Neutrophil (primary cell): ENCODE data around the gene SRSF7.
A peak's percentile ranks its signal among the peaks of the same experiment; 100 is the strongest.

Source experiments
- H3K27ac ChIP-seq: fragments of 200-600 bp; sonication (generic); 2 replicates; pipeline ENCODE4 v1.5.1; 2016; ENCODE audit warnings: mild to moderate bottlenecking, moderate library complexity
- H3K27me3 ChIP-seq: fragments of 200-600 bp; sonication (generic); 2 replicates; pipeline ENCODE4 v1.6.0; 2016; ENCODE audit warnings: mild to moderate bottlenecking
- H3K36me3 ChIP-seq: fragments of 200-600 bp; sonication (generic); 2 replicates; pipeline ENCODE4 v1.5.1; 2017
- H3K4me1 ChIP-seq, 2 experiments: fragments of 200-600 bp in 1 of 2; sonication (generic) in 1 of 2; 1 replicate in 1 of 2; 2 replicates in 1 of 2; pipeline versions ENCODE4 v1.5.1 to v1.6.1; 2013 to 2016; ENCODE audit warnings: low read depth in 1 of 2, low read length in 1 of 2, mild to moderate bottlenecking in 1 of 2, moderate library complexity in 1 of 2; ENCODE audit not compliant: control insufficient read depth in 1 of 2, insufficient read depth in 1 of 2
- H3K4me3 ChIP-seq, 2 experiments: fragments of 200-600 bp in 1 of 2; sonication (generic) in 1 of 2; 1 replicate in 1 of 2; 2 replicates in 1 of 2; pipeline ENCODE4 v1.5.1; 2013 to 2016; ENCODE audit warnings: low read depth in 1 of 2, low read length in 1 of 2, mild to moderate bottlenecking in 1 of 2, moderate library complexity in 1 of 2
- H3K9me3 ChIP-seq: fragments of 200-600 bp; sonication (generic); 2 replicates; pipeline ENCODE4 v1.5.1; 2016
- CTCF ChIP-seq: fragments of 200-600 bp; sonication (generic); IDR thresholded peaks from 2 replicates; pipeline ENCODE4 v1.5.1; 2016; ENCODE audit warnings: antibody characterized with exemption

SRSF7 gene

GRCh38 chr2:38728694-38729093, 22.5 kb downstream of the SRSF7 start:
- TF ChIP-seq CTCF = no peak
- H3K9me3 ChIP-seq = no peaks in the 10 kb centered on the region

GRCh38 chr2:38727661-38728060, 23.5 kb downstream of the SRSF7 start:
- Histone ChIP-seq H3K36me3 (peaks cover 26% of the 10 kb centered on the region), H3K9me3 (no peaks in the 10 kb centered on the region), H3K27me3 (no peaks in the 10 kb centered on the region), H3K4me1 (no peaks in the 10 kb centered on the region), H3K27ac (no peak overlapping the region), H3K4me3 (no peak overlapping the region)
- TF ChIP-seq CTCF = no peak

More at GRCh38 chr2:38728694-38729093, 22.5 kb downstream of the SRSF7 start:
- Histone ChIP-seq H3K4me1 (no peaks in the 10 kb centered on the region), H3K4me3 (no peak overlapping the region), H3K27me3 (no peaks in the 10 kb centered on the region), H3K27ac (no peak overlapping the region), H3K36me3 (peaks cover 33% of the 10 kb centered on the region)

DNA sequence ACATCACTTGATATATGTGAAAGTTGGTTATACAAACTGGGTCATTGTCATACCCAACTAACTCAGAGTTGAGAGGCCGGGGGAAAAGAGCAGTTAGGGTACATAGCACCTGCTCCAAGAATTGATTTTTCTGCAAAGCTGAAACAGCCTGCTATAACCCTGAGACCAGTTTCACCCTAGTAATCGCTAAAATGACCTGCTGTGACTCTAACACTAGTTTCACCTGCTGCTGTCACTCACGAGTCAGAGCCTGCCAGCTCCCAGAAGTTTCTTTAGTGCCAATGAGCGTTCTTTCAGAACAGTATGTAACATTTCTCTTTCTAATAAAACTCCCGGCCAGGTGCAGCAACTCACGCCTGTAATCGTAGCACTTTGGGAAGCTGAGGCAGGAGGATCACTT, 28.0 kb downstream of the SRSF7 start:
- no peak for TF ChIP-seq CTCF
- Histone ChIP-seq H3K9me3 (no peaks in the 10 kb centered on the region), H3K36me3 (no peaks in the 10 kb centered on the region), H3K4me1 (peaks cover 5 to 9% of the 10 kb centered on the region in 2 experiments), H3K27ac (no peak overlapping the region), H3K27me3 (no peaks in the 10 kb centered on the region), H3K4me3 (no peak overlapping the region)

DNA sequence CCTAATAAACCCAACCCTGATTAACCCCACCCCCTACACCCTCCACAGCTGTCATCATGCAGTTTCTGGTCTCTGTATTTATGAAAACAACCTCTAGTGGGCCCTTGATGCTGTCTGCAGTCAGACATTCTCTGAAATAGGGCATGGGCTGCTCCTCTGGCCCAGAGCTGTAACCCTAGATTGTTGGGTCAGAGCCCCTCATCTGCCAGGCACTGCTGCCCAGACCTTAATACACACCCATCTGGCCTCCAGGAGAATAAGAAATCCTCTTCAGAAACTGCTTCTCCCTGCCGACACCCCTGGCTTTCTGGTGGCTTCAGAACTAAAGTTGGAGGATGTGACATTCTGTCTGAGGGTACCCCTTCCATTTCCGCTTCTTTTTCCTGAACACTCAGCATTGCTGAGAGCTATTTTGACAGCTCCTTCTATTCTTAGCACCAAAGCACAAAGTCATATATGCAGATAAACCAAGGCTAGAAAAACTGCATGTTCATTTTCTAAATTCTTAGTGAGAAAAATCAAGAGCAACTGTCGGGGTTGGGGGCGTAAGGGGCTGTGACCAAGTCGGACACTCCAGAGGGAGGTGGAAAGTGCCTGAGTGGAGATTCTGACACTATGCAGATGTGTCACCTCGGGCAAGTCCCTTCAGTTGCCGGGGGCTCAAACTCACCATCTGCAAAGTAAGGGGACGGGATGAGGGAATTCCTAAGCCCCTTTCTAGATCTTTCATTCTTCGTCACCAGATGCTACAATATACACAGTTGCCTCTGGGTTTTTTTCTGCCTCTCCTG, 28.7 kb downstream of the SRSF7 start:
- Histone ChIP-seq H3K27ac (no peak overlapping the region), H3K36me3 (no peaks in the 10 kb centered on the region), H3K4me1 (peaks cover 5 to 9% of the 10 kb centered on the region in 2 experiments), H3K9me3 (no peaks in the 10 kb centered on the region), H3K27me3 (no peaks in the 10 kb centered on the region), H3K4me3 (no peak overlapping the region)
- TF ChIP-seq CTCF = no peak

DNA sequence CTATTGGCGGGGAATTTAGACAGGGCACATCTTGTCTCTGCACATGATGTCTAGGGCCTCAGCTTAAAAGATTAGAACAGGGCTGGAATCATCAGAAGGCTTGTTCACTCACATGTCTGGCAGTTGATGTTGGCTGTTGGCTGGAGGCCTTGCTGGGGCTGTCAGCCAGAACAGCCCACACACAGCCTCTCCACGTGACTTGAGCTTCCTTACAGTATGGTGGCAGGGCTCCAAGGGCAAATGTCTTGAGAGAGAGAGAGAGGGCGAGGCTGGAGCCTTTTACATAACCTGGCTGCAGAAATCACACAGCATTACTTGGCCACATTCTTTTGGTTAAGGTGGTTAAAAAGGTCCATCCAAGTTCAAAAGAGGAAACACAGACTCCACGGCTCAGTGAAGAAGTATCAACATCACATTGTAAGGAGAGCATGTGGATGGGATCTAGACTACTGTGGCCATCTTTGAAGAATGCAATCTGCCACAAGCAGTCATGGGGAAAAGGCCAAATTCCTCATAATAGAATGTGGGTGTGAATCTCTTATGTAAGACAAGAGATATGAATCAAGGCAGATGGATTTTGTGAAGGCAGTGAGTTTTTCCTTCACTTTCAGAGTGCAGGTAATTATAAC, 30.4 kb downstream of the SRSF7 start:
- no peak overlapping the region for H3K4me3 ChIP-seq
- no peak for TF ChIP-seq CTCF
- peak overlapping the region; percentile 10 for H3K27ac ChIP-seq
- no peaks in the 10 kb centered on the region for H3K27me3 ChIP-seq
- no peaks in the 10 kb centered on the region for H3K9me3 ChIP-seq
- peaks cover 12 to 20% of the 10 kb centered on the region in 2 experiments for H3K4me1 ChIP-seq
- H3K36me3 ChIP-seq = no peaks in the 10 kb centered on the region
